Measurements from ENCODE around the gene KATNAL2.

KATNAL2 gene

GRCh38 chr18:47150029-47150823 lies 232.8 kb downstream of the KATNAL2 start, which contains the start of gene HDHD2:
Gene HDHD2 (minus strand): TSS chr18:47150500. CDS start chr18:47136439, 14,061 bp downstream.
- no peaks in the 10 kb centered on the region for H3K36me3 ChIP-seq (ENCODE audit: control insufficient read depth in 2 of 2, insufficient read depth in 2 of 2, low read length in 2 of 2)
- peaks cover 13% of the 10 kb centered on the region for H3K4me1 ChIP-seq (ENCODE audit: control insufficient read depth, insufficient read depth, low read length)
- H3K4me3 ChIP-seq (ENCODE audit: low read length in 2 of 2): peak within 1 kb of the TSS; percentile 94 to 96
- no peaks in the 10 kb centered on the region for H3K9me3 ChIP-seq (ENCODE audit: control insufficient read depth in 2 of 2, low read length in 2 of 2)
- H3K27ac ChIP-seq (ENCODE audit: low read length): peak within 1 kb of the TSS; percentile 91
- peak within 1 kb of the TSS; percentile 96 to 97 for H3K9ac ChIP-seq (ENCODE audit: low read length in 2 of 2)
- H3K27me3 ChIP-seq (ENCODE audit: control insufficient read depth in 1 of 2, insufficient read depth in 2 of 2, low read length in 2 of 2): no peaks in the 10 kb centered on the region

DNA sequence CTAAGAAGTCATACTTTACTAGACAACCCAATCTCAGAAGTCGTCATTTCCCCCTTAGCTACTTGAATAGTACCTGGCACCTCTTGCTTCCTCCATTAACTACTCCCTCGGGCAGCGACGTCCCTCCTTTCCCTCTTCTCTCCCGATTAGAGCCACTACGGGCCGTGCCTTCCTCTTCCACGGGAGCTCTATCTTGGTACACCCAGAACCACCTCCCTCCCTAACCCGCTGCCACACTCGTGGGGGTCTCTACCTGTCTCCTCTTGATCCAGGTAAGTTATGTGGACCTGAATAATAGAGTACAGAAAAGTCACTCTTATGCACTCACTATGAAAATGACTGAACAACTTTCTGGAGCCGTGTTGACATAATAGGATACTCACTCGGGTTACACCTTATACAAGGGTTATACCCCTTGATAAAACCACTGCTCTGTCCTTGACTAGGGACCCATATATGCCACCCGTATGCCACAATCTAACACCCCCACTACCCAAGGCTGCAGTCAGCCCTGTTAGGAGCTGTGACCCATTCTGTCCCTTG lies 233.5 kb downstream of the KATNAL2 start:
- Histone ChIP-seq H3K27ac (ENCODE audit: low read length) (peak overlapping the region; percentile 91), H3K27me3 (ENCODE audit: control insufficient read depth in 1 of 2, insufficient read depth in 2 of 2, low read length in 2 of 2) (no peaks in the 10 kb centered on the region)

DNA sequence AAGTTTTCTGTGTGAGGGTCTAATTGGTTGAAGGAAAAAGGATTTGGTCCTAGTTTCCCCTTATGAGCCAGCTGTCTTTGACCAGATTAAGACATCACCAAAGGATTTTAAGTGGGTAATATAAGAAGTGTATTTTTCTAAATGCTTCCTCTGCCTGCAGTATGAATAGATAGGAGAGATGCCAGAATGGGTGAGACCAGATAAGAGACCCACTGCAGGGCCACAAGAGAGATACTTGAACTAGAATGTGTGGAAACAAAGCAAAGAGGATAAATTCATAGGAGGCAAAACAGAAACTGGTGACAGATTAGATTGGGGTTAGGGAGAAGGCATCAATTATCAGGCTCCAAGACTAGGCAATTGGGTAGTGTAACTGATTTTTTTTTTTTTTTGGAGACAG lies 234.0 kb downstream of the KATNAL2 start:
- Histone ChIP-seq H3K9me3 (ENCODE audit: control insufficient read depth in 2 of 2, low read length in 2 of 2) (no peaks in the 10 kb centered on the region), H3K36me3 (ENCODE audit: control insufficient read depth in 2 of 2, insufficient read depth in 2 of 2, low read length in 2 of 2) (no peaks in the 10 kb centered on the region), H3K4me1 (ENCODE audit: control insufficient read depth, insufficient read depth, low read length) (peaks cover 13% of the 10 kb centered on the region), H3K9ac (ENCODE audit: low read length in 2 of 2) (peak overlapping the region in 1 of 2 donors; percentile 96), H3K4me3 (ENCODE audit: low read length in 2 of 2) (peak overlapping the region; percentile 94 to 96), H3K27ac (ENCODE audit: low read length) (peak overlapping the region; percentile 91), H3K27me3 (ENCODE audit: control insufficient read depth in 1 of 2, insufficient read depth in 2 of 2, low read length in 2 of 2) (no peaks in the 10 kb centered on the region)

More for the DNA sequence above, 233.5 kb downstream of the KATNAL2 start:
- Histone ChIP-seq H3K9me3 (ENCODE audit: control insufficient read depth in 2 of 2, low read length in 2 of 2) (no peaks in the 10 kb centered on the region), H3K36me3 (ENCODE audit: control insufficient read depth in 2 of 2, insufficient read depth in 2 of 2, low read length in 2 of 2) (no peaks in the 10 kb centered on the region), H3K4me3 (ENCODE audit: low read length in 2 of 2) (peak overlapping the region; percentile 94 to 96), H3K4me1 (ENCODE audit: control insufficient read depth, insufficient read depth, low read length) (peaks cover 13% of the 10 kb centered on the region), H3K9ac (ENCODE audit: low read length in 2 of 2) (peak overlapping the region; percentile 96 to 97)
